ENCODE measurements around the gene PPP1R13B. TPM values are rescaled to one million over a fixed set of nuclear protein-coding genes. Genes with fewer than 3 reads are reported as not detected.
A peak's percentile ranks its signal among the peaks of the same experiment; 100 is the strongest.

The PPP1R13B gene
- total RNA-seq, 4 donors from 2014 or later: 10.4 to 24.6 (median 11.8) TPM

DNA sequence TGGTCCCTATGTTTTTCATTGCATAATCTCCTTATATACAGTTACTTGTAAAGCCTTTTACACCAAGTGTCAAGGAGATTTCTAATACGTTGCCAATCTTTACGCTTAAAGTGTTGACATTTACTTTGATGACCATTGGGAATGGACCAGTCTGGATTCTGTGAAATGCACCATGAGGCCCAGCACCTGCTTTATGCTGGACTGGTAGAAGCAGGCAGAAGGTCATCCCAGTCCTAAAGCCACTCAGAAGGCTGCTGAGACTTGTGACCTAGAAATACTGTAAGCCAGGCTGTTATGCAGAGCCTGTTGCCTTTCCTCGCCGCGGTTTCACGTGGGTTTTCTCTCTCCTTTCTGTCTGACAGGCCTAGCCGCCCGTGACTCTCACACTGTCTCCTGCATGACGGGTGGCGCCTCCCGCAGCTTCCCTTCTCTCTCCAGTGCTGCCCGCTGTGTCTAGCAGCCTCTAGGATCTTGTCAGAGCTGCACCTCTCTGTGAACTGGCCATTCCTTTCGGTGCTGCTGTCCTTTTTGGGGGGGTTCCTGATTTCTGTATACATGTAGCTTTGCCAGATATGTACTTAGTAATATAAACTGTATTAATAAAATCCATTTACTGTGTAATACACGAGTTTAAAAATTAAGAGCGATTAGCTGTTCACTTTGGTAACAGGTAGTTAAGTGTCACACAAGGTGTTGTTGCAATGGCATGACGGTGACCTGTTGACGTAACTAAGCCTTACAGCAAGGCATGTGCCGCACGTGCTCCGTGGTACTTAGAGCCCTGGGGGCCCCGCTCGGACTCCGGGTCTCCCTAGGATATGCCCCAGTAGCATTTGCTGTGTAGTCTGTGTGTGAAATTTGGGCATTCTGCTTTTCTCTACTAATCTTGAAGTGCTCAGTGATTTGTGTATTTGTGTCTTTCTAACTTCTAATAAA lies 161.8 kb downstream of the PPP1R13B start:
- peaks cover 0 to 61% of the 10 kb centered on the region in 2 donors for H3K36me3 ChIP-seq
- H3K4me1 ChIP-seq: peaks cover 25 to 36% of the 10 kb centered on the region in 2 donors
- intact Hi-C loops (cut with DNase I; ENCODE audit: low total_unique reads) (no loop called here), in situ Hi-C loops (cut with MboI; ENCODE audit: low sequenced_read_pairs in 4 of 4) (no loop called here)
- peak overlapping the region; percentile 14 to 77 (median 66) for H3K27ac ChIP-seq
- DNase-seq (no peak), ATAC-seq (peak; percentile 20 to 32)
- H3K4me3 ChIP-seq: no peak overlapping the region
- H3K9me3 ChIP-seq: no peaks in the 10 kb centered on the region
- TF ChIP-seq, protein P1, sequence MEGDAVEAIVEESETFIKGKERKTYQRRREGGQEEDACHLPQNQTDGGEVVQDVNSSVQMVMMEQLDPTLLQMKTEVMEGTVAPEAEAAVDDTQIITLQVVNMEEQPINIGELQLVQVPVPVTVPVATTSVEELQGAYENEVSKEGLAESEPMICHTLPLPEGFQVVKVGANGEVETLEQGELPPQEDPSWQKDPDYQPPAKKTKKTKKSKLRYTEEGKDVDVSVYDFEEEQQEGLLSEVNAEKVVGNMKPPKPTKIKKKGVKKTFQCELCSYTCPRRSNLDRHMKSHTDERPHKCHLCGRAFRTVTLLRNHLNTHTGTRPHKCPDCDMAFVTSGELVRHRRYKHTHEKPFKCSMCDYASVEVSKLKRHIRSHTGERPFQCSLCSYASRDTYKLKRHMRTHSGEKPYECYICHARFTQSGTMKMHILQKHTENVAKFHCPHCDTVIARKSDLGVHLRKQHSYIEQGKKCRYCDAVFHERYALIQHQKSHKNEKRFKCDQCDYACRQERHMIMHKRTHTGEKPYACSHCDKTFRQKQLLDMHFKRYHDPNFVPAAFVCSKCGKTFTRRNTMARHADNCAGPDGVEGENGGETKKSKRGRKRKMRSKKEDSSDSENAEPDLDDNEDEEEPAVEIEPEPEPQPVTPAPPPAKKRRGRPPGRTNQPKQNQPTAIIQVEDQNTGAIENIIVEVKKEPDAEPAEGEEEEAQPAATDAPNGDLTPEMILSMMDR (IDR thresholded peaks at IDR 0.05 in 4 of 5, conservative IDR thresholded peaks at IDR 0.05 in 1 of 5): no peak
- no peak for TF ChIP-seq POLR2A (IDR thresholded peaks at IDR 0.05)
- H3K27me3 ChIP-seq: no peaks in the 10 kb centered on the region

DNA sequence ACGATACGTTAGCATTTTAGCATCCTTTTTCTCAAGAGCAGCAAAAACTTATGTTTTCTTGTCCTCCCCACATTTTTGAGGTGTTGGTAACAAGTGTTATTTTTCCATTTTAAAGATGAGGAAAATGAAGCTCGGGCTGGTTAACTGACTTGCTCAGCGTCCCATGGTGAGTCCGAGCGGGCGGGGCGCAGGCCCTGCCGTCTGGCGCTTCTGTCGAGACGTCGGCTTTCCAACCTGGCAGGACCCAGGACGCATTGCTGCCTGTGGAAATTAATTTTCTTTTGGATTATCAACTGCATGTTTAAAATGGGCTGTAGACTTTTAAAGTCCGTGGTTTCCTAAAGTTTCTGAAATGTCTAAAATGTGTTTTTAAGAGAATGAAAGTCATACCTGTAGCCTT lies 162.5 kb downstream of the PPP1R13B start:
- TF ChIP-seq, protein P1 (IDR thresholded peaks at IDR 0.05 in 4 of 5, conservative IDR thresholded peaks at IDR 0.05 in 1 of 5): no peak
- no peak for TF ChIP-seq POLR2A (IDR thresholded peaks at IDR 0.05)
- ATAC-seq (peak in 1 of 2 donors; percentile 26), DNase-seq (no peak)
- peaks cover 0 to 68% of the 10 kb centered on the region in 2 donors for H3K36me3 ChIP-seq
- no peaks in the 10 kb centered on the region for H3K27me3 ChIP-seq
- H3K9me3 ChIP-seq: no peaks in the 10 kb centered on the region
- in situ Hi-C loops (cut with MboI; ENCODE audit: low sequenced_read_pairs in 4 of 4): no loop called here
- peak overlapping the region; percentile 14 to 77 (median 66) for H3K27ac ChIP-seq
- H3K4me3 ChIP-seq: no peak overlapping the region
- intact Hi-C loops (cut with DNase I; ENCODE audit: low total_unique reads): no loop called here
- H3K4me1 ChIP-seq: peaks cover 25 to 36% of the 10 kb centered on the region in 2 donors

GRCh38 chr14:103684471-103684870 lies 162.9 kb downstream of the PPP1R13B start:
- TF ChIP-seq, protein P1 (IDR thresholded peaks at IDR 0.05 in 4 of 5, conservative IDR thresholded peaks at IDR 0.05 in 1 of 5): no peak
- TF ChIP-seq POLR2A (IDR thresholded peaks at IDR 0.05): no peak
- no peaks in the 10 kb centered on the region for H3K9me3 ChIP-seq
- in situ Hi-C loops (cut with MboI; ENCODE audit: low sequenced_read_pairs in 4 of 4) (no loop called here), intact Hi-C loops (cut with DNase I; ENCODE audit: low total_unique reads) (no loop called here)
- H3K27ac ChIP-seq: peak overlapping the region; percentile 14 to 77 (median 66)
- no peak overlapping the region for H3K4me3 ChIP-seq
- H3K27me3 ChIP-seq: no peaks in the 10 kb centered on the region
- ATAC-seq: peak; percentile 68 to 74
- H3K36me3 ChIP-seq: peaks cover 0 to 68% of the 10 kb centered on the region in 2 donors
- peaks cover 25 to 36% of the 10 kb centered on the region in 2 donors for H3K4me1 ChIP-seq
- peak in 1 of 2 donors; percentile 69 for DNase-seq

Other genes with a start within 250 kb of the PPP1R13B start
- gene KLC1, start 218.4 kb downstream of the PPP1R13B start, total RNA-seq: 100 to 1,000 TPM; 217 to 398 (median 309) TPM
- gene XRCC3, start 132.1 kb downstream of the PPP1R13B start, total RNA-seq: 10 to 100 TPM in 1 of 4 donors, 1 to 10 TPM in 3; 1.3 to 26.5 (median 3.0) TPM
- 10 to 100 TPM; 16.2 to 25.8 (median 20.2) TPM for gene ZFYVE21, start 131.8 kb downstream of the PPP1R13B start, total RNA-seq
- 1 to 10 TPM in 1 of 4 donors, under 1 TPM in 2, not detected in 1; 0.17 to 1.5 (median 0.31) TPM for gene TDRD9, start 80.9 kb upstream of the PPP1R13B start, total RNA-seq
- gene RD3L, start 95.0 kb upstream of the PPP1R13B start, total RNA-seq: not detected
- gene ASPG, start 238.1 kb upstream of the PPP1R13B start, total RNA-seq: under 1 TPM in 1 of 4 donors, not detected in 3; 0.20 TPM